Astrocyte (in vitro differentiated cells and primary cell): Measurements from ENCODE around the gene HMG20B. TPM values are rescaled to one million over a fixed set of nuclear protein-coding genes. Genes with fewer than 3 reads are reported as not detected.

Experiments
- DNase-seq: peaks from one replicate; pipeline ENCODE4 v3.0.0-alpha.2; 2010; ENCODE audit warnings: low read depth
- FAIRE-seq: peaks from 2 replicates; lab custom pipeline; 2011; peaks lifted over from hg19 to GRCh38; lab: Jason Lieb, UNC
- H2AFZ ChIP-seq: 2 replicates; pipeline ENCODE4 v1.6.0; 2012; ENCODE audit warnings: low read depth, low read length, inconsistent platforms
- H3K27ac ChIP-seq: 2 replicates; pipeline ENCODE4 v1.5.1; 2011; ENCODE audit warnings: low read depth, low read length, inconsistent platforms
- H3K27me3 ChIP-seq: 2 replicates; pipeline ENCODE4 v1.6.0; 2011; ENCODE audit warnings: low read length, inconsistent platforms; ENCODE audit not compliant: insufficient read depth
- H3K36me3 ChIP-seq: 2 replicates; pipeline ENCODE4 v1.5.1; 2011; ENCODE audit warnings: low read length, inconsistent platforms; ENCODE audit not compliant: insufficient read depth
- H3K4me1 ChIP-seq: 2 replicates; pipeline ENCODE4 v1.5.1; 2011; ENCODE audit warnings: low read length, inconsistent platforms; ENCODE audit not compliant: insufficient read depth
- H3K4me2 ChIP-seq: 2 replicates; pipeline ENCODE4 v1.6.0; 2012; ENCODE audit warnings: low read length, inconsistent platforms
- H3K4me3 ChIP-seq: 2 replicates; pipeline ENCODE4 v1.5.1; 2011; ENCODE audit warnings: low read depth, mild to moderate bottlenecking, low read length, inconsistent platforms; ENCODE audit not compliant: insufficient read depth
- H3K79me2 ChIP-seq: 2 replicates; pipeline ENCODE4 v1.6.0; 2012; ENCODE audit warnings: mild to moderate bottlenecking, low read length, inconsistent platforms; ENCODE audit not compliant: insufficient read depth
- H3K9ac ChIP-seq: 2 replicates; pipeline ENCODE4 v1.6.0; 2012; ENCODE audit warnings: mild to moderate bottlenecking, low read length, inconsistent platforms
- H3K9me3 ChIP-seq: 2 replicates; pipeline ENCODE4 v1.5.1; 2012; ENCODE audit warnings: low read depth, mild to moderate bottlenecking, low read length, inconsistent platforms; ENCODE audit not compliant: insufficient read depth
- H4K20me1 ChIP-seq: 2 replicates; pipeline ENCODE4 v1.6.0; 2012; ENCODE audit warnings: low read length, inconsistent platforms; ENCODE audit not compliant: insufficient read depth
- H3K27ac Mint-ChIP-seq: one replicate; pipeline ENCODE4 v1.8.0; 2021; ENCODE audit warnings: mild to moderate bottlenecking, mixed read lengths; ENCODE audit not compliant: unreplicated experiment
- H3K27me3 Mint-ChIP-seq: one replicate; pipeline ENCODE4 v1.8.0; 2021; ENCODE audit warnings: low read depth, mixed read lengths; ENCODE audit not compliant: unreplicated experiment
- H3K36me3 Mint-ChIP-seq: one replicate; pipeline ENCODE4 v1.8.0; 2021; ENCODE audit warnings: low read depth, mixed read lengths; ENCODE audit not compliant: unreplicated experiment
- H3K4me1 Mint-ChIP-seq: one replicate; pipeline ENCODE4 v1.8.0; 2021; ENCODE audit warnings: low read depth, mixed read lengths; ENCODE audit not compliant: unreplicated experiment
- H3K4me3 Mint-ChIP-seq: one replicate; pipeline ENCODE4 v1.8.0; 2021; ENCODE audit warnings: mild to moderate bottlenecking, moderate library complexity, mixed read lengths; ENCODE audit not compliant: unreplicated experiment
- H3K9me3 Mint-ChIP-seq: one replicate; pipeline ENCODE4 v1.8.0; 2021; ENCODE audit warnings: mild to moderate bottlenecking, mixed read lengths; ENCODE audit not compliant: unreplicated experiment
- EZH2 ChIP-seq: IDR thresholded peaks from 2 replicates; pipeline ENCODE4 v1.6.1; 2012; ENCODE audit warnings: mild to moderate bottlenecking, low read length, inconsistent platforms; ENCODE audit not compliant: insufficient read depth
- total RNA-seq: library from RNA; stranded (reverse); gene quantifications from 2 replicates; pipeline ENCODE4 v1.2.1, GENCODE V29; 2021
- TF ChIP-seq, protein P1 (sequence below): IDR thresholded peaks from 2 replicates; pipeline ENCODE4 v1.5.1; 2011; ENCODE audit warnings: low read depth, mild to moderate bottlenecking, inconsistent platforms, low read length, moderate library complexity; ENCODE audit not compliant: insufficient read depth

HMG20B gene
- total RNA-seq, 1 donor from 2014 or later = 55.9 TPM

- Histone ChIP-seq H4K20me1 (peaks cover 14% of the 10 kb centered on the region), H3K36me3 (no peaks in the 10 kb centered on the region), H3K4me3 (peak within 1 kb of the TSS; percentile 64), H3K27ac (peak within 1 kb of the TSS; percentile 26), H3K4me1 (peaks cover 28% of the 10 kb centered on the region), H2AFZ (peak within 1 kb of the TSS; percentile 80), H3K9me3 (no peaks in the 10 kb centered on the region), H3K27me3 (no peaks in the 10 kb centered on the region), H3K4me2 (peak within 1 kb of the TSS; percentile 84), H3K79me2 (no peaks in the 10 kb centered on the region), H3K9ac (peak within 1 kb of the TSS; percentile 58)
- peak within 1 kb of the TSS; percentile 34 for H3K4me3 Mint-ChIP-seq
- DNase-seq (peak; percentile 36), FAIRE-seq (no peak)
- peaks cover 7% of the 10 kb centered on the region for H3K4me1 Mint-ChIP-seq
- no peaks in the 10 kb centered on the region for H3K9me3 Mint-ChIP-seq
- no peak within 1 kb of the TSS for H3K27ac Mint-ChIP-seq
- peaks cover 3% of the 10 kb centered on the region for H3K36me3 Mint-ChIP-seq
- TF ChIP-seq EZH2 = no peak
- TF ChIP-seq, protein P1, sequence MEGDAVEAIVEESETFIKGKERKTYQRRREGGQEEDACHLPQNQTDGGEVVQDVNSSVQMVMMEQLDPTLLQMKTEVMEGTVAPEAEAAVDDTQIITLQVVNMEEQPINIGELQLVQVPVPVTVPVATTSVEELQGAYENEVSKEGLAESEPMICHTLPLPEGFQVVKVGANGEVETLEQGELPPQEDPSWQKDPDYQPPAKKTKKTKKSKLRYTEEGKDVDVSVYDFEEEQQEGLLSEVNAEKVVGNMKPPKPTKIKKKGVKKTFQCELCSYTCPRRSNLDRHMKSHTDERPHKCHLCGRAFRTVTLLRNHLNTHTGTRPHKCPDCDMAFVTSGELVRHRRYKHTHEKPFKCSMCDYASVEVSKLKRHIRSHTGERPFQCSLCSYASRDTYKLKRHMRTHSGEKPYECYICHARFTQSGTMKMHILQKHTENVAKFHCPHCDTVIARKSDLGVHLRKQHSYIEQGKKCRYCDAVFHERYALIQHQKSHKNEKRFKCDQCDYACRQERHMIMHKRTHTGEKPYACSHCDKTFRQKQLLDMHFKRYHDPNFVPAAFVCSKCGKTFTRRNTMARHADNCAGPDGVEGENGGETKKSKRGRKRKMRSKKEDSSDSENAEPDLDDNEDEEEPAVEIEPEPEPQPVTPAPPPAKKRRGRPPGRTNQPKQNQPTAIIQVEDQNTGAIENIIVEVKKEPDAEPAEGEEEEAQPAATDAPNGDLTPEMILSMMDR = no peak
- peaks cover 6% of the 10 kb centered on the region for H3K27me3 Mint-ChIP-seq
These were observed 34.0 kb downstream of the HMG20B start, which contains the start of gene TBXA2R for GRCh38 chr19:3606690-3607289. Gene TBXA2R (minus strand): TSS chr19:3606875. CDS start chr19:3600634, 6,241 bp downstream.

DNA sequence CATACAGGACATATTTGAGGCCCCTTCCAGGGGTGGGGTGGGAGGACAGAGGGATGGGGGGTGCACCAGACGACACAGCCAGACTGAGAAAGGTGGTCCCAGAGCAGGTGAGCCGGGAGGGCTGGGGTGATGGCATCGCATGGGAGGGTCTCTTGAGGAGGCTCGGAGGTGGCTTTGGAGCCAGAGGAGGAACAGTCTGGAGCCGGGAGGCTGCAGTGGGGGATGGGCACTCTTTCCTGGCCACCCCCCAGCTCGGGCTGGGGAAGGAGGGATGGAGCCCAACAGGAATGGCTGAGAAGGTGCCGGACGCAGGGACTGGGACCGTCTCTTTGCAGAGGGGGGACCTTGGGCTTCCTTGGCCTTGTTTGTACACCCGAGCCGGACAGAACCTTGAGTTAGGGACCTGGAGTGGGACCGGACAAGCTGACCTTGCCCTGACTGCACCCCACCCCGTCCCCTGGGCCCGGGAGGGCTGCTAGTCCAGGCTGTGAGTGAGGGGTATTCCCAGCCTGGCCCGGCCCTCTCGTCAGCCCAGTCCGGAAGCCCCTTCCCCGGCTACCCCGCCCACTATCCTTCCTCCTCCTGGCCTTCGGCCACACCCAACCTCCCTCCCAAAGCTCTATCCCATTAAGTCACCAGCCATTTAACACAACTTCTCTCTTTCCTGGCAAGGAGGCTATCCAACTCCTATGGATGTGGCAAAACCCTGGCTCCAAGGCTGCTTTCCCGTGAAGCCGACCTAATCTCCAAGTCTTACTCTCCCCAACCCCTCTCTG is 34.7 kb downstream of the HMG20B start:
- Mint-ChIP-seq H3K27ac (no peak overlapping the region), H3K4me1 (peaks cover 7% of the 10 kb centered on the region), H3K9me3 (no peaks in the 10 kb centered on the region), H3K27me3 (peaks cover 6% of the 10 kb centered on the region), H3K4me3 (peak overlapping the region; percentile 34), H3K36me3 (peaks cover 4% of the 10 kb centered on the region)
- no peak overlapping the region for H3K27ac ChIP-seq
- peaks cover 28% of the 10 kb centered on the region for H3K4me1 ChIP-seq
- no peaks in the 10 kb centered on the region for H3K9me3 ChIP-seq
- peak overlapping the region; percentile 64 for H3K4me3 ChIP-seq
- H2AFZ ChIP-seq = peak overlapping the region; percentile 80
- peak overlapping the region; percentile 58 for H3K9ac ChIP-seq
- no peak for FAIRE-seq
- DNase-seq = peak; percentile 27
- peak overlapping the region; percentile 84 for H3K4me2 ChIP-seq
- TF ChIP-seq EZH2 = no peak
- TF ChIP-seq, protein P1 = no peak
- H4K20me1 ChIP-seq = peaks cover 14% of the 10 kb centered on the region
- no peaks in the 10 kb centered on the region for H3K27me3 ChIP-seq
- H3K79me2 ChIP-seq = no peaks in the 10 kb centered on the region
- no peaks in the 10 kb centered on the region for H3K36me3 ChIP-seq
